H9 (cell line): Measurements from ENCODE around the gene KRTAP10-12. TPM values are rescaled to one million over a fixed set of nuclear protein-coding genes. Genes with fewer than 3 reads are reported as not detected.
A peak's percentile ranks its signal among the peaks of the same experiment; 100 is the strongest.

ENCODE experiments used
- DNase-seq: peaks from one replicate; pipeline ENCODE4 v3.0.0-alpha.2; 2017
- H2AFZ ChIP-seq: one replicate; pipeline ENCODE4 v1.6.1; 2013; ENCODE audit warnings: mild to moderate bottlenecking, low read length, control low read depth, moderate library complexity
- H2AK5ac ChIP-seq: 2 replicates; pipeline ENCODE4 v1.6.1; 2013; ENCODE audit warnings: low read length, control low read depth, mixed read lengths; ENCODE audit not compliant: insufficient read length
- H2BK120ac ChIP-seq: one replicate; pipeline ENCODE4 v1.6.1; 2013; ENCODE audit warnings: low read depth, mild to moderate bottlenecking, low read length, control low read depth, inconsistent platforms; ENCODE audit not compliant: poor library complexity, severe bottlenecking
- H2BK12ac ChIP-seq: 2 replicates; pipeline ENCODE4 v1.6.1; 2013; ENCODE audit warnings: low read length, control low read depth, mixed read lengths, low read depth; ENCODE audit not compliant: insufficient read length
- H2BK15ac ChIP-seq: 2 replicates; pipeline ENCODE4 v1.6.1; 2013; ENCODE audit warnings: low read depth, low read length, control low read depth
- H2BK20ac ChIP-seq: one replicate; pipeline ENCODE4 v1.6.1; 2013; ENCODE audit warnings: low read depth, mild to moderate bottlenecking, low read length, control low read depth, inconsistent platforms; ENCODE audit not compliant: poor library complexity, severe bottlenecking
- H2BK5ac ChIP-seq: 2 replicates; pipeline ENCODE4 v1.6.1; 2013; ENCODE audit warnings: low read length, control low read depth, mixed read lengths; ENCODE audit not compliant: insufficient read length
- H3K14ac ChIP-seq: 2 replicates; pipeline ENCODE4 v1.6.1; 2013; ENCODE audit warnings: low read length, control low read depth; ENCODE audit not compliant: insufficient read depth
- H3K18ac ChIP-seq: 2 replicates; pipeline ENCODE4 v1.6.1; 2013; ENCODE audit warnings: low read depth, mild to moderate bottlenecking, mixed read lengths, low read length, control low read depth; ENCODE audit not compliant: insufficient read length
- H3K23ac ChIP-seq: 2 replicates; pipeline ENCODE4 v1.6.1; 2013; ENCODE audit warnings: low read length, control low read depth, mixed read lengths, low read depth; ENCODE audit not compliant: insufficient read length
- H3K23me2 ChIP-seq: 2 replicates; pipeline ENCODE4 v1.6.1; 2013; ENCODE audit warnings: low read depth, mild to moderate bottlenecking, mixed read lengths, low read length, control low read depth; ENCODE audit not compliant: insufficient read length, poor library complexity, severe bottlenecking
- H3K27ac ChIP-seq: 2 replicates; pipeline ENCODE4 v1.5.1; 2013; ENCODE audit warnings: low read length, control low read depth, mixed read lengths, low read depth; ENCODE audit not compliant: insufficient read length
- H3K27me3 ChIP-seq: 2 replicates; pipeline ENCODE4 v1.6.1; 2013; ENCODE audit warnings: low read length, control low read depth, inconsistent platforms; ENCODE audit not compliant: insufficient read depth
- H3K4ac ChIP-seq: 2 replicates; pipeline ENCODE4 v1.6.1; 2013; ENCODE audit warnings: low read depth, mild to moderate bottlenecking, control low read depth, inconsistent platforms, low read length, moderate library complexity
- H3K4me1 ChIP-seq: 2 replicates; pipeline ENCODE4 v1.6.1; 2013; ENCODE audit warnings: low read length, control low read depth, inconsistent platforms; ENCODE audit not compliant: insufficient read depth
- H3K4me2 ChIP-seq: 2 replicates; pipeline ENCODE4 v1.6.1; 2013; ENCODE audit warnings: low read length, control low read depth, mixed read lengths; ENCODE audit not compliant: insufficient read length, insufficient read depth
- H3K56ac ChIP-seq: 2 replicates; pipeline ENCODE4 v1.6.1; 2013; ENCODE audit warnings: low read depth, mild to moderate bottlenecking, mixed read lengths, low read length, control low read depth; ENCODE audit not compliant: insufficient read length
- H3K79me1 ChIP-seq: 2 replicates; pipeline ENCODE4 v1.6.1; 2013; ENCODE audit warnings: low read depth, mild to moderate bottlenecking, moderate library complexity, low read length, control low read depth, inconsistent platforms; ENCODE audit not compliant: insufficient read depth, poor library complexity, severe bottlenecking
- H3K79me2 ChIP-seq: 2 replicates; pipeline ENCODE4 v1.6.1; 2013; ENCODE audit warnings: low read length, control low read depth, inconsistent platforms; ENCODE audit not compliant: insufficient read depth
- H3K9ac ChIP-seq: 2 replicates; pipeline ENCODE4 v1.6.1; 2013; ENCODE audit warnings: low read length, control low read depth, mixed read lengths; ENCODE audit not compliant: insufficient read length; ENCODE audit errors: extremely low read depth
- H3K9me3 ChIP-seq: one replicate; pipeline ENCODE4 v1.6.1; 2013; ENCODE audit warnings: low read depth, low read length, inconsistent platforms; ENCODE audit not compliant: control insufficient read depth
- H3T11ph ChIP-seq: one replicate; pipeline ENCODE4 v1.6.1; 2013; ENCODE audit warnings: mild to moderate bottlenecking, low read length, control low read depth, inconsistent platforms
- H4K20me1 ChIP-seq: one replicate; pipeline ENCODE4 v1.6.1; 2013; ENCODE audit not compliant: control insufficient read depth, insufficient read length, insufficient read depth
- H4K5ac ChIP-seq: 2 replicates; pipeline ENCODE4 v1.6.1; 2013; ENCODE audit warnings: low read depth, mild to moderate bottlenecking, mixed read lengths, low read length, control low read depth; ENCODE audit not compliant: insufficient read length
- H4K8ac ChIP-seq: replicated peaks from 2 replicates; pipeline ENCODE4 v1.6.1; 2013; ENCODE audit warnings: low read length, control low read depth, mixed read lengths, low read depth; ENCODE audit not compliant: insufficient read length
- H4K91ac ChIP-seq: 2 replicates; pipeline ENCODE4 v1.6.1; 2013; ENCODE audit warnings: low read depth, mild to moderate bottlenecking, moderate library complexity, mixed read lengths, low read length, control low read depth; ENCODE audit not compliant: insufficient read length
- H3K27ac Mint-ChIP-seq, 3 experiments: 2 replicates in 2 of 3; 3 replicates in 1 of 3; pipeline ENCODE4 v1.8.0; 2020 to 2021; ENCODE audit warnings: mixed read lengths in 3 of 3, mild to moderate bottlenecking in 1 of 3, moderate library complexity in 1 of 3
- H3K27me3 Mint-ChIP-seq: 2 replicates; pipeline ENCODE4 v1.8.0; 2021; ENCODE audit warnings: low read depth, mild to moderate bottlenecking, moderate library complexity, mixed read lengths
- H3K36me3 Mint-ChIP-seq, 3 experiments: 2 replicates in 2 of 3; 3 replicates in 1 of 3; pipeline ENCODE4 v1.8.0; 2020 to 2021; ENCODE audit warnings: low read depth in 3 of 3, mixed read lengths in 3 of 3; ENCODE audit not compliant: insufficient read depth in 1 of 3
- H3K4me1 Mint-ChIP-seq, 2 experiments: 2 replicates each; pipeline ENCODE4 v1.8.0; 2020; ENCODE audit warnings: mixed read lengths in 2 of 2
- H3K4me3 Mint-ChIP-seq, 2 experiments: 2 replicates in 1 of 2; 3 replicates in 1 of 2; pipeline ENCODE4 v1.8.0; 2020 to 2021; ENCODE audit warnings: mild to moderate bottlenecking in 2 of 2, mixed read lengths in 2 of 2, moderate library complexity in 1 of 2
- H3K9me3 Mint-ChIP-seq, 2 experiments: 2 replicates in 1 of 2; 3 replicates in 1 of 2; pipeline ENCODE4 v1.8.0; 2020; ENCODE audit warnings: mild to moderate bottlenecking in 2 of 2, mixed read lengths in 2 of 2, moderate library complexity in 1 of 2
- WGBS: extraction: QIAGEN DNeasy Blood & Tissue Kit; methylation state at CpG from one replicate; pipeline ENCODE4 v1.1.7; 2013; ENCODE audit warnings: missing lambda C conversion rate, low lambda C conversion rate, mixed read lengths; ENCODE audit not compliant: insufficient read length; ENCODE audit errors: extremely low coverage; 5-methylcytosine and 5-hydroxymethylcytosine counted together
- total RNA-seq: library from RNA; stranded (reverse); gene quantifications from 2 replicates; pipeline ENCODE4 v1.2.1, GENCODE V29; 2021
- TF ChIP-seq, protein P1 (sequence below): fragments of 200-600 bp; sonication (generic); conservative IDR thresholded peaks from 3 replicates; pipeline ENCODE4 v1.8.0; 2021; ENCODE audit warnings: antibody characterized with exemption, mild to moderate bottlenecking

Gene KRTAP10-12
- total RNA-seq, 1 experiment from 2014 or later, result not detected

DNA sequence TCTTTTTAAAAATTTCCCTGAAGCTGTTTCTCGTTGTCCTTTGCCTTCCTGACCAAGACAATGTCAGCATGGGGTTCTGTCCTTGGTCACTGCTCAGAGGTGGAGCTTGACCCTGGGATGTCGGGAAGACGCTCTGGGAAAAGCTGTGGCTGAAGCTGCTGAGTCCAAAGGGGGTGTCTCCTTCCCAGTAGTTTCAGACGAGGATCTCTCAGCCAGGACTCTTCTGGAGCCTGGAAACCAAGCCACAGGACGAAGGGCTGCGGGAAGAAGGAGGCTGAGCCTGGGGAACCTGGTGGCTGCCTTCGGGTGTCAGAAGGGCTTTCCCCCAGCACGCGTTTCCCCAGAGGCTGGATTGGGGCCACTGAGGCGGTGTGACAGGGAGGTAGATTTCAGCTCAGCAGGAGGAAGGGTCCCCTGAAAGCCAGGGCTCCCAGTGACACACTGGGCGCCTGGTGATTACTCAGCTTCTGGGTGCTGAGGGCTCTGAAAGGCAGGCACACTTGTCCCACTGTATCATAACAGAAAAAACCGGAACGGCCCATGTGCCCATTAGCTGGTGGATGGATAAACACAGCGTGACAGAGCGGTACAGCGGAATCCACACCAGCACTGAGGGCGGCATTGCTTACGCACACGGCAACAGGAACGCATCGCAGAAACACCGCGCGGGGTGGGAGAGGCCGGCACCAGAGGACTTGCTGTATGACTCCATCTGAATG lies 10.0 kb upstream of the KRTAP10-12 start:
- H3K4me1 Mint-ChIP-seq, result peaks cover 28 to 31% of the 10 kb centered on the region in 2 experiments

More for the DNA sequence above, 10.0 kb upstream of the KRTAP10-12 start:
- Histone ChIP-seq H3K79me2 (no peaks in the 10 kb centered on the region), H3T11ph (no peak overlapping the region), H2BK5ac (no peak overlapping the region), H2BK15ac (no peak overlapping the region), H4K8ac (no peak overlapping the region), H2BK12ac (no peak overlapping the region), H3K9me3 (no peaks in the 10 kb centered on the region), H4K5ac (no peak overlapping the region), H2AK5ac (no peak overlapping the region), H3K18ac (peak overlapping the region; percentile 7), H3K9ac (no peak overlapping the region), H3K4ac (no peak overlapping the region), H3K27me3 (no peaks in the 10 kb centered on the region), H3K56ac (no peak overlapping the region), H3K4me2 (no peak overlapping the region), H3K27ac (no peak overlapping the region), H4K91ac (no peak overlapping the region), H3K23me2 (no peaks in the 10 kb centered on the region), H3K79me1 (no peaks in the 10 kb centered on the region), H2BK20ac (no peak overlapping the region), H4K20me1 (no peaks in the 10 kb centered on the region), H2BK120ac (no peak overlapping the region), H3K14ac (no peak overlapping the region; the same call in 1 of the 2 replicates), H3K4me1 (peaks cover 5% of the 10 kb centered on the region; the same call in 1 of the 2 replicates), H2AFZ (no peak overlapping the region), H3K23ac (no peak overlapping the region)
- H3K36me3 Mint-ChIP-seq, result no peaks in the 10 kb centered on the region; a peak in 1 of 7 replicates
- TF ChIP-seq, protein P1, sequence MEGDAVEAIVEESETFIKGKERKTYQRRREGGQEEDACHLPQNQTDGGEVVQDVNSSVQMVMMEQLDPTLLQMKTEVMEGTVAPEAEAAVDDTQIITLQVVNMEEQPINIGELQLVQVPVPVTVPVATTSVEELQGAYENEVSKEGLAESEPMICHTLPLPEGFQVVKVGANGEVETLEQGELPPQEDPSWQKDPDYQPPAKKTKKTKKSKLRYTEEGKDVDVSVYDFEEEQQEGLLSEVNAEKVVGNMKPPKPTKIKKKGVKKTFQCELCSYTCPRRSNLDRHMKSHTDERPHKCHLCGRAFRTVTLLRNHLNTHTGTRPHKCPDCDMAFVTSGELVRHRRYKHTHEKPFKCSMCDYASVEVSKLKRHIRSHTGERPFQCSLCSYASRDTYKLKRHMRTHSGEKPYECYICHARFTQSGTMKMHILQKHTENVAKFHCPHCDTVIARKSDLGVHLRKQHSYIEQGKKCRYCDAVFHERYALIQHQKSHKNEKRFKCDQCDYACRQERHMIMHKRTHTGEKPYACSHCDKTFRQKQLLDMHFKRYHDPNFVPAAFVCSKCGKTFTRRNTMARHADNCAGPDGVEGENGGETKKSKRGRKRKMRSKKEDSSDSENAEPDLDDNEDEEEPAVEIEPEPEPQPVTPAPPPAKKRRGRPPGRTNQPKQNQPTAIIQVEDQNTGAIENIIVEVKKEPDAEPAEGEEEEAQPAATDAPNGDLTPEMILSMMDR, result no peak
- peaks cover 24% of the 10 kb centered on the region for H3K27me3 Mint-ChIP-seq
- H3K27ac Mint-ChIP-seq, result peak overlapping the region; percentile 7 to 86 (median 55); a peak in 5 of 7 replicates
- peak overlapping the region in 1 of 2 experiments; percentile 37; a peak in 3 of 5 replicates for H3K4me3 Mint-ChIP-seq
- no CpG with 5 or more reads among the region's 25 CpGs for WGBS
- H3K9me3 Mint-ChIP-seq, result peaks cover 3 to 4% of the 10 kb centered on the region in 2 experiments; a peak in 2 of 5 replicates
- peak; percentile 34 for DNase-seq
